Breast epithelium (tissue), 3 donors: ENCODE measurements around the gene JMJD1C.

Source experiments
- CTCF ChIP-seq, 3 donors: fragments of 450-650 bp; IDR thresholded peaks; one replicate each; pipeline ENCODE4 v1.5.1; 2016 to 2017; ENCODE audit warnings: antibody characterized with exemption in 3 of 3, mild to moderate bottlenecking in 3 of 3, moderate library complexity in 3 of 3
- POLR2A ChIP-seq: fragments of 450-650 bp; IDR thresholded peaks from one replicate; pipeline ENCODE4 v1.6.1; 2016; ENCODE audit warnings: antibody characterized with exemption, mild to moderate bottlenecking, moderate library complexity

- no peak for TF ChIP-seq CTCF (IDR thresholded peaks at IDR 0.05)
- no peak for TF ChIP-seq POLR2A
Observed at GRCh38 chr10:63199716-63200115, 266.1 kb downstream of the JMJD1C start.
